Limb (tissue), 2 donors: Measurements from ENCODE around the gene MAP1B.

Source experiments
- DNase-seq, 2 donors: peaks; one replicate each; pipeline ENCODE4 v3.0.0-alpha.2; 2016; ENCODE audit errors: extremely low spot score in 2 of 2

Gene MAP1B

DNA sequence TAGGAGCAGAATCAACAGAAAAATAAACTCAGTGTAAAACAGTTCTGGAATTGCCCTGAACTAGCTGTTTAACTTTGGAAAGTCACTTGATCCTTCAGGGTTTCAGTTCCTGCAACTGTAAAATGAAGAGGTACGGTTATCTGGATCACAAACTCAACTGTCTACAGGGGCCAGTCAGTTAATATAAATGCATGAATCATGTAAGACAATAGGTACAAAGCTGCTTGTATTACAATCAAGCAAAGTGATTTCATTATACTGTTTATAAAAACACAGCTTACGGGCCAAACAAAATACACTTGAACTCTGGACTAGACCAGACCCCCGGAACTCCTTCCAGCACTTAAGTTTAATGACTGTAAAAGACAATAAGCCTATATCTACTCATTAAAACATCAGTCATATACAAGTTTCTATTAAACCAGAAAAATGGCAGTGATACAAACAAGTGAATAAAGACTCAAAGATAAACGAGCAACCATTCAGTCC lies 139.7 kb downstream of the MAP1B start:
- DNase-seq, result no peak

DNA sequence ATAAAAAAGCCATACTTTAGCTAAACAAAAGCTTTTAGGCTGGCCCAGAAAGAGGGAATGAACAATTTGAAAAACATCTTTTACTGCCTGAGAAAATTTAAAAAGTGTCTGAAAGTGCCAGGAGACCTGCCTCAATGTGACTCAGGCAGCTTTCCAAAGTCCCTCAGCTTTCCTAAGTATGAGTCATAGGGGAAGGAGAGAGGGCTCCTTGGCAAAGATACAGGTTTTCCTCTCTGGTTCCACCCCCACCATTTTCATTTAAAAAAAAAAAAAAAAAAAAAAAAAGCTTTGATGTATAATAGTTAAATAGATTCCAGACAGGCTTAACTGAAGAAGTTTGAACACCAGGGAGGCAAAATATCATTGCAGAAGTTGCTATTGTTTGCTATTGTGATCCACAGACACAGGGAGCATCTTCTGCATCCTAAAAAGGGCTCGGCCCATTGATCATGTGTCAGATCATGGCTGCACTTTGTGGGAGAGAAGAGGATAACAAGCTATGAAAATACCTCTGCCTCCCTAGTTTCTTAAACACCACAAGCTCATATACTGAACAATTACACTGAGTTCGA lies 141.2 kb downstream of the MAP1B start:
- DNase-seq, result no peak

DNA sequence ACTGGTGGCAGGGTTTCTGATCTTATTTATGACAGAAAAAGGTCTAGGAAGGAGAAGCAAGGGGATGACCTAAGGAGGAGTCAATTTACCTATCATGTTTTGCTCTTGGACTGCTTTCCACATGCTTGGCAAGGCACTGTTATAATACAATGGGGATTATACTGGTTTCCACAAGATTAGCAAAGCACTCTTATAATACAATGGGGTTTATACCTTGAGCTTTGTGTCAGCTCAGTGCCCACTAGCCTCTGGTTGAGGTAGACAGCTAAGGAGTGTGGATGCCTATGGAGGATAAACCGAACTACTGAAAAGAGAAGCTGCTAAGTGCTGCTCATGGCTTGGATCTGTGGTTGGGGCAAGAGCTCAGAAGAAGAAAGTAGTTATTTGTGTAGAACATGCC lies 144.1 kb downstream of the MAP1B start:
- no peak for DNase-seq

DNA sequence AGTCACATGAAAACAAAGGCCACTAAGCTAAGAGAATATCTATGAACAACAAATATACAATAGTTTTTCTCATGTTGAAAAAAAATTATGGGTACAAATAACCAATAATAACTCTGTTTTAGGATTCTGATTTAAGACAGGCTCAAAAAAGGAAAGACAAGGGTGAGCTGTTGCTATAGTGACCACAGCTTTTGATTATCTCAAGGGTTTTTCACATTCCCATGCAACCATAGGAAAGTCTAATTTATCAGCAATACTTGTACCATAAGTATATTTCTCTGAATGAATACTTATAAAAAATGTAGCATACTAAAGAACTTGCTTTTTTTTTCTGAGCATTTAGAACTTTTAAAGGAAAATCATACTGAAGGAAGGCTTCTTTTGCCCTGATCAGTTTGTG lies 144.7 kb downstream of the MAP1B start:
- no peak for DNase-seq

DNA sequence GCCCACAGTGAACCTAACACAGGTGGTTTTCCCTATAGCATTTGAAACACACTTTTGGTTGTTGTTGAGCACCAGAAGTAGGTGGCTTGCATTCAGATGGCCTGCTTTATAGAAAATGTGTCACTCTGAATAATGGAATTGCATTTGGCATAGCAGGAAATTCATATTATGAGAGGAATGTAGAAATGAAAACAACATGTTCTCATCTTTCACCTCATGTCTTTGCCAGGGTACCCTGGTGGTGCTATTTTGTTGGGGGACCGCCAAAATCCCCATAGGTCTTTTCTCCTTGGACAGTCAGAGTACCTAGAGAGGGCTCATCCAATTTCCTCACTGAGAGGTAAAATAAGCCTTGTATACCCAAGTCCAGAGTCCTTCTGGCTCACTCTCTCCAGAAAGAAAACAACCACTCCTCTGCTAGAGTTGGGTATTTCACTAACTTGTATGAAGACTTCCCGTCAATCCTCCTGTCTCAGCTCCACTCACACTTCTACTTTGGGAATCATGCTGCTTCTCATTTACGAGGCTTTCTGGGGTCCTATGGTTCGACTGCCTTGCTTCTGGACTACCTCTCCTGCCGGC lies 145.4 kb downstream of the MAP1B start:
- no peak for DNase-seq

DNA sequence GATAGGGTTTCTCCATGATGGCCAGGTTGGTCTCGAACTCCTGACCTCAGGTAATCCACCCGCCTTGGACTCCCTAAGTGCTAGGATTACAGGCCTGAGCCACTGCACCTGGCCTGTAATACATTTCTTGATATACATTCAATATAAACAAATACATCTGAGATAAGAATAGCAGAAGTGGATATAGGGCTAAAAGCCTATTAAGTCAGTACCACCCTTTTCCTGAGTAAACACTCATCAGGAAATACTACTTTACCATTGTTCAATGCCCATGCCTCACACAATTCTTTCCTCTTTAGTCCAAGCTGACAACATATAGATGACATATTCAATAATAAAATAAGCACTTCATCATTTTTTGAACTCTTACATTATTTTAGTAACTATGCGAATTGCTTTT lies 148.0 kb downstream of the MAP1B start:
- DNase-seq, result no peak

DNA sequence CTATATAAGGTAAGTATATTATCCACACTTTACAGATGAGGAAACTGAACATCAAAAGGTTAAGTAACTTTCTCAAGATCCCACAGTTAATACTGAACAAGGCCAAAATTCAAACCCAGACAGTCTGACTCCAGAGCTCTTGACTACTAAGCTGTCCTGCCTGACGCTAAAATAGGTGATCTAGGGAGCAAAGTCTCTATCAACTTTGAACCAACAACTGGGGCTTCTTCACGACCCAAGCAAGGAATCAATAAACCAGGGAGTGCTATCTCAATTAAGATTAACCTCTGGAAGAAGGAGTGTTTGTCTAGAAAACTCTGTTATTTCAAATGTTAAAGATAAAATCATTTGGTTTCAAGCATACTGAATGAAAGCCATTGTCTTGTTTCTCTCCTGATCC lies 148.4 kb downstream of the MAP1B start:
- no peak for DNase-seq

DNA sequence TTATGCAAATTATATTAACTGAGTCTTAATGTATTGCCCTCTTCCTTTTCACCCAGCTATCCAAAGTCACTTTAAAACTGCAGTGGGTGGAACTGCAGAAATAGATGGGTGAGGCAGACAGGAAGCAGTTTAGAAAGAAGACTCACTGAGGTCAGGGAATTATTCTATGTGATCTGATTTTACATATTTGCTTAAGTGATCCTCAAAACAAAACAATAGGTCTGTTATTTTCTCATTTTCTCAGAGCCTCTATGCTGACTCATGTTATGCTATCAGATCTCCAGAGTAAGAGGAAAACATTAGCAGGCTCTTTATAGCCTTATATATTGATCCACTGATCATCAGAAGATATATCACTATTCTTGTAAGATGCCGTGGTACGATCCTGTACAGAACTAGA lies 149.3 kb downstream of the MAP1B start:
- DNase-seq, result no peak
